ACHN (cell line): ENCODE data around the gene ANKRD55.

Source experiments
- DNase-seq: peaks from one replicate; pipeline ENCODE4 v3.0.0-alpha.2; 2015
- in situ Hi-C: cut with HindIII; loops from 2 replicates; pipeline ENCODE4 v1.10.0; 2017; ENCODE audit warnings: low sequenced_read_pairs, low pct_ligation_motif_present, low pct_unique_long_range_greater_than_20kb

Gene ANKRD55

DNA sequence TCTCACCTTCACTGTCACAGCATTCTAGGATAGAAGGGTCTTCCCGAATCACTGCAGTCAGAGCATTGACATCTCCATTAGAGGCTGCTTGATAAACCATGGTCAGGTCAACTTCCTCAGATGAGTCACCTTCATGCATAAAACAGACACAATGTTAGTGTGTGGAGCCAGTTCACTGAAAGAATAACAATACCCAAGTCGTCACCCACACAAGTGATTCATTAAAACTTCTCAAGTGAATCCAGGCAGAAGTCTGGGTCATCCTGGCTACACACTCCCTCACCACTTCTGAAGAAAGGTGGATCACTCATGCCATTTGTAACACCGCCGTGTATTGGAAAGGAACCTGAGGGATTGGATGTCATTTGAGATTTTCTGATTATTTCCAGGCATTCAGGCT, 49.6 kb downstream of the ANKRD55 start:
- DNase-seq: peak; percentile 92
- in situ Hi-C loops: no loop called here

DNA sequence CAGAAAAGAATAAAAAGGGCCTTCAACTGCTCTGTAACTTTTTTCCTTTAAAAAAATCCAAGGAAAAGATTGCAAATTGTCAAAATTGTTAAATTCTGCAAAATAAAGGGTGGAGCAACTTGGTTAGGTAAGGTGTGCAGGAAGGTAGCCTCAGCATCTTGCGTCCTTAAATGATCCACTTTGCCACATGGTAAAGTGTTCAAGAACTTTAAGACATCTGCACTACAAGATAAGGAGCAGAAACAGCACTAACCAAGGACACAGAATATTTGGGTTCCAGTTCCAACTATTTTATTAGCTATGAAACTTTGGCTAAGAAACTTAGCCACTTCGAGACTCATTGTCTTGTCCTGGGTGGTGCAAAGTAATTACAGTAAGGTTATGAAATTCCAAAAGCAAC, 53.7 kb downstream of the ANKRD55 start:
- no peak for DNase-seq
- in situ Hi-C loops: no loop called here

DNA sequence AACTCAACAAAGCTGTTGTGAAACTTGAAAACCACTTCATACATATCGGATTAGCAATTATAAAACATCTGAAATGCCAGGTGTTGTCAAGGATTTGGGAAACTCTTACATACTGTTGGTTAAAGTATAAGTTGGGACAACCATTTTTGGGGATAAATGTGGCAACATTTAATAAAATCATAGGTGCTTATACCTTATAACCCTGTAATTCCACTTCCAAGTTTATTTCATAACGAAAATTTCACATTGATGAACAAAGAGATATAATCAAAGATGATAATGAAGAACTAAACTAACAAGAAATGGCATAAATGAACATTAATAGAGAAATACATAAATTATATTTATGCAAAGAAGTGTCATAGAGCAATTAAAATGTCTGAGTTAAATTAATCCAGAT, 54.3 kb downstream of the ANKRD55 start:
- in situ Hi-C loops: no loop called here
- DNase-seq: no peak

DNA sequence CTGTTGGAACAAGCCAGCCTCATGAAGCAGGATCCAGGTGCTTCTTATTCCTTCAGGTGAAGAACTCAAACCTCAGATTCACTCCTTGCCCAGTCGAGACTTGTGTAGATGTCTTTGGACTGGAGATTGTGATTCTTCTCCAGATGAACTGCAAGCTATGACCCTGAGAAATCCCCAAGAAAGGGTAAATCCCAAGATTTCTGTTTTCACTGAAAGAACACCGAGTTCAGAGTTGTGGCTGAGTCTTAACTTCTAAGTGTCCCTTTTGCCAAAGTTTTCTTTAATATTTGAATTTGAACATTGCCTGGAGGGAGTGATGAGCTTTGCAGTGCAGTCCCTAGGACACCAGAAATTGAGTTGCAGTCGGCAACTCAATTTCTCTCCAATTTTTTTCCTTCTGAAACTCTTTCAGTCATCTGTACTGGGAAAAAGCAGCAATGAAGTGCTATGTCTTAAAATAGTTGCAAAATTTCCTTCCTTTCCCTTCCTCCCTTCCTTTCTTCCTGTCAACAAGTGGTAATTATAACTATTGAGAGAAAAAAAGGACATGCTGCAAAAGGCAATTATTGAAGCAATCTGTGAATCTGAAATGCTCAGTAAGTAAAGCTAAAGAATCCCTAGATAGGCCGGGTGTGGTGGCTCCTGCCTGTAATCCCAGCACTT, 56.1 kb downstream of the ANKRD55 start:
- no peak for DNase-seq
- in situ Hi-C loops: no loop called here

DNA sequence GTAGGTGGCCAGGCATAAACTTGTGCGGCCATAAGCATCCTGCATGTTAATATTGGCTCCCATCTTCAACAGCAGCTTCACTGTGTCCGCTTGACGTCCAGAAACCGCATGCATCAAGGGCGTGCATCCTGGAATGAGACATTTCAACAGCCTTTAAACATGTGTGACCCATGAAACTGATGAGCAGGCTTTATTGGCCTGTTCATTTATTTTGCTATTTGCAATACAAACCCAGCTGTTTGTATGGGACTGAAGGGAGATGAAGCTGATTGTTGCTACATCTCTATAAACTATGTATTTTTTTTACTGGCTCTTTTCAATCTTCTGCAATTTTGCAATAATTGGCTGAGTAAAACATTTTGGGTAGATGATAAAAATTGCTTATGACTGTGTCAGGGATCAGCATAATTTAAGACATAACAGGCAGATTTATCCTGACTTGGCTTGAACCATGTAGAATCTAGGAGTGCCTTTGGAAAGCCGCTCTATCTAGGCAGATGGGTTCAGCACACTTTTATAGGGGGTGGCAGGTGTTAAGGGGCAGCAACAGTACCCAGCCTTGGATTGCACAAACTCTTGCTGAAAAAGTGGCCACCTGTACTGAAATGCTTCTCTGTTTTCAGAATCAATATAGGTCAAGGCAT, 56.9 kb downstream of the ANKRD55 start:
- in situ Hi-C loops: no loop called here
- no peak for DNase-seq

DNA sequence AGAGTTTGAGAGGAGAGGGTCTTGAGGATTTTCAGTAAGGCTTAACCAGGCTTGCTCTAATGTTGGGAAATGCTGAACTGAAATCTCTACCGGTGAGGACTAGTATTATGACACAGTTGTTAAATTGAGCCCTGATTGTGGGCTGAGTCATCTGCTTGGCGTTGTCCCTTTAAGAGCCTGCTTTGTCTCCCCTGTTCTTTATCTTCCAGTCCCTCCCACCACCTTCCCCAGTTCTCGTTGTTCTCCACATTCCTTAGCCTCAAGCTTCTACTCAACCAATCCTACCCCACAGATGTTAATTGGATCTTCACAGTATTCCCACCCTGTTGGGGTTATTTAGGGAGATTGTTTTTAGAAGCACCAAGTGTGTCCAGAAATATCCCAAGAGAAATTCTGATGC, 57.6 kb downstream of the ANKRD55 start:
- in situ Hi-C loops: no loop called here
- no peak for DNase-seq

- in situ Hi-C loops: no loop called here
- DNase-seq: no peak
Measured at GRCh38 chr5:56175021-56175420, 58.1 kb downstream of the ANKRD55 start.

GRCh38 chr5:56172241-56172640, 60.9 kb downstream of the ANKRD55 start:
- DNase-seq: peak; percentile 40
- in situ Hi-C loops: no loop called here

GRCh38 chr5:56170557-56170956, 62.6 kb downstream of the ANKRD55 start:
- DNase-seq: no peak
- in situ Hi-C loops: no loop called here

DNA sequence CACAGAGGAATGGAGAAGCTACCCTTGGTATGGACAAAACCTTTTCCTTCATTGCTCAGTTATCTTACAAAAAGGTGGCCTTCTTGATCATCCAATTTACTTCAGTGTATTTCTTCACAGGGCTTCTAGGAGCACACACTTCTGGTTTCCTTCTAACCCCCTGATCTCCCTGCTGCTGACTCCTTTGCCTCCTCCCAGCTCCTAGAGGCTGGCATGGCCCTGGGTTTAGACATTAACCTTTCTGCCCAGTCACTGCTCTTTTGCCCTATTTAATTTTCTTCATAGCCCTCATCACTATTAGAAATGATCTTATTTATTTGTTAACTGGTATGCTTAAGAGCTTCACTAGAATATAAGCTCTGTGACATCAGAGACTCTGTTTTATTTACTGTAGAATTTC, 63.2 kb downstream of the ANKRD55 start:
- in situ Hi-C loops: no loop called here

GRCh38 chr5:56169281-56169680, 63.8 kb downstream of the ANKRD55 start:
- DNase-seq: no peak
- in situ Hi-C loops: no loop called here

More for the DNA sequence above, 63.2 kb downstream of the ANKRD55 start:
- no peak for DNase-seq

GRCh38 chr5:56168066-56168478, 65.1 kb downstream of the ANKRD55 start:
- in situ Hi-C loops: no loop called here

DNA sequence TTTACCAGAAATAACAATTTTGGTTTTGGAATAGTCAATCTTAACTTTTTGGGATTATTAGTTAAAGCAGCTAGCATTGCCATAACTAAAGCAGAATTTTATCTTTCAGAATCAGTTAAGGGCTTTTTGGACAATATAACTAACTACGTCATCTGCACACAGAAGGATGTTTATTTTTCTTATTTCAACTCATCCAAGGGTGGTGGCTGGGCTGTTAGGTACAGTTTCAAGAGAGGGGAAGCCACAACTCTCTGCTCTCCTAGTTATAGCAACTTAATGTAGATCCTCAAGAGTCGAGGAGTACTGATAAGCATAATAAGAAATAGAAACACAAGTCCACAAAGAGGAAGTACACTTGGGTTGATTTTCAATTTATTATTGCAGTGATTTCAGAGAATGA, 65.6 kb downstream of the ANKRD55 start:
- no peak for DNase-seq
- in situ Hi-C loops: no loop called here

More at GRCh38 chr5:56168066-56168478, 65.1 kb downstream of the ANKRD55 start:
- DNase-seq: no peak

DNA sequence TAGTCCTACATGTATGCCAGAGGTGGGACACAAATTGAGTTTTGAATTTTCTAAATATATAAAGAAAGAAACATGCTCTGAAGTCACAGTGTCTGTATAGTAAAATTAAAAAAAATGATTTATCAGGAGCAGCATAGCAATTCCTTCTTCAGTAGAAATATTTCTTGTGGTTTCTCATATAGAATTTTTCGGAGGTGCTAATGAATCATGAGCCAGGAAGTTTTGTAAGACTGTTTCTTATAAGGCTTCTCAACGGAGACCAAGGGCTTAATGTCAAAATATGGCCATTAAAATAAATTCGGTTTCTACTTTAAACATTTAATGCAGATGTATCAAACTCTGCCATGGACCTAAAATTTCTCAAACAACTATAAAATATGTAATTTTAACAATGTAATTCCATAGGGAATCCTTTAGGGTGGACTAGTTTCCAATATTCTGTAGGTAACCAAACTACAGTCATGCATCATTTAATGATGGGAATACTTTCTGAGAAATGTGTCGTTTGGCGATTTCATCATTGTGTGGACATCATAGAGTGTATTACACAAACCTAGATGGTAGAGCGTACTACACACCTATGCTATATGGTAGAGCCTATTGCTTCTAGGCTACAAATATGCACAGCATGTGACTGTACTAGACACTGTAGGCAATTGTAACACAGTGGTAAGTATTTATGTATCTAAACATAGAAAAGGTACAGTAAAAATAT, 66.3 kb downstream of the ANKRD55 start:
- in situ Hi-C loops: no loop called here

DNA sequence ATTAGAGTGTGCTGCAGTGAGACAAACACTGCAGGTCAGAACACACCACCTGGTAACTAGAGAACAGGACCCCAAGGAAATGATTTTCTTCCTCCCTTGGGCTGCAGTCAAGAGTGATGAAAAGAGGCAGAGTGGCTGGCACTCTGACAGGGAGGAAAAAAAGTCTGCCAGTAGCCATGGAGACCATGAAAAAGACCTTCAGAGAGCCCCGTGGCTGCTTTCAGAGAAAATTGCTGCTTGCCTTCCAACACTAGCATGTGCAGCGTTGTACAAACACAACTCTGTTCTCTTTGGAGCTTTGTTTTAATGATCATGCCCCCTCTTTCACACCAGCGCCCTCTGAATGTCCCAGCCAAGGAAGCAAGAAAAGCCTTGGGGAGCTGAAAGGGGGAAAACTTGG, 68.8 kb downstream of the ANKRD55 start:
- in situ Hi-C loops: no loop called here
- DNase-seq: no peak

More for the DNA sequence above, 66.3 kb downstream of the ANKRD55 start:
- no peak for DNase-seq

DNA sequence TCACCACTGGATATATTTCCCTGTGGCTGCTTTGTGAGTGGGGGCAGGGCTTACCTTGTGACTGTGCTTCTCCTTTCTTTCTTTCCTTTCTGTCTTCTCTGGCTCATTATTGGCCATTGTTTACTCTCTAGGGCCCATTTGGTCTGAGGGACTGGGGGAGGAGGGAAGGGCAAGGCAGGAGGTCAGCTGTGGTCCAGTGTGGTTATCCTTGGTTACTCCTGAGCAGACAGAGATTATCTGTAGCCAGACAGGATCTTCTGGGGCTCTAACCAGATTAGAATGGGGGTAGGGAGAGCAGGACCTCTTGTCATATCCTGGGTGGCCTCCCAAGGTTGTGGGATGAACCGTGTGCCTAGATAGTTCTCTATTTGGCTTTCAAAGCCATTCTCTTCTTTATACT, 71.2 kb downstream of the ANKRD55 start:
- no peak for DNase-seq
- in situ Hi-C loops: no loop called here

GRCh38 chr5:56161439-56161823, 71.7 kb downstream of the ANKRD55 start:
- in situ Hi-C loops: no loop called here
- DNase-seq: no peak

DNA sequence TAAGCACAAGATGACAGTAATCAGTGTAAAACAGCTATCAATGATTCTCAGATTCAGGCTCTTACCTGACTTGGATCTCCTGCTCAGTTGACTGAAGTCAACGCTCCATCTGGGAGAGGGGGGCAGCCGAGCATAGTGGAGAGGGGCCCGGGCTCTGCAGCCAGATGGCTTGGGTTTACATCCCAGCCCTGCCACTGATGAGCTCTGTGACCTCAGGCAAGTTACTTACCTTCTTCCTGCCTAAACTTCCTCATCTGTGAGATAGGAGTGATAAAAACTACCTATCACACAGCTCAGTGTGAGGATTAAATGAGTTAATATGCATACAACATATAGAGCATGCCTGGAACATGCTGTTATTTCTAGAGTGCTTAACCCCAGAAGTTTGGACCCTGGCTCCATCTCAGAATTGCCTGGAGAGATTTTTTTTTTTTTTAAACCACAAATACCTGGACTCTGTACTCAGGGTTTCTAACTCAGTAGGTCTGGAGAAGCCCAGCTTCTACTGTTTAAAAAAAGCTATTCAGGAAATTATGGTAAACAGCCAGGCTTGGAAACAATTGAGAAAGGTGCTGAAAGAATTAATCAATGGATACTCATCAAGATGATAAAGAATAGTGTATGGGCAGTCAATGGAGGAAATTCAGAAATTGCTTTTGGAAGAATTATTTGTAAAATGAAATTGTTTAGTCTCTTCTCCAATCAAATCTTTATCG, 72.2 kb downstream of the ANKRD55 start:
- no peak for DNase-seq
- in situ Hi-C loops: no loop called here

DNA sequence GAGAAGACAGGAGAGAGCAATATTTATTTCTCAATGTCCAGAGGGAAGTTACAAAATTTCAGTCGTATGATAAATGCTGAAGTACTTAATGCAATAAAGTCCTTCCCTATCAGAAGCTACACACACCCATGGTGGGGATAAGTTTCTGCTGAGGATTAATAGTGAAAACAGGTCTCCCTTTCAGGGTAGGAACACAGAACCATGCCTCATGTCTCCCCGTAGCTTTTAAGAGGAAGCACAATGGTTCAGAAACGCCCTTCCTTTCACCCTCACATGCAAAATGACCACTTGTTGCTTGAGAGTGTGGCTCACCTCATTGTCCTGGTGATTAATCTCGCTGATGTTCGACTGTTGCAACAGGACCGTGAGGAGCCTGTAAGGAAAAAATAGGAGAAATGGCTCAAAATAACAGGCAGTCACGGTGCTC, 73.6 kb downstream of the ANKRD55 start:
- no peak for DNase-seq
- in situ Hi-C loops: no loop called here
